Testis (tissue), 3 donors: Measurements from ENCODE around the gene WNK2. TPM values are rescaled to one million over a fixed set of nuclear protein-coding genes. Genes with fewer than 3 reads are reported as not detected.
"Not testable (repeated sequence)": the region's sequence is repeated elsewhere in the genome, so short reads cannot be mapped to it uniquely, and the experiment has no call there.

Source experiments
- DNase-seq: peaks from one replicate; pipeline ENCODE4 v3.0.0-alpha.2; 2019
- H3K27ac ChIP-seq, 2 donors: fragments of 200-600 bp; sonication (generic); one replicate each; pipeline ENCODE4 v1.5.1; 2019
- H3K27me3 ChIP-seq: fragments of 200-600 bp; sonication (generic); one replicate; pipeline ENCODE4 v1.5.1; 2019
- H3K36me3 ChIP-seq: fragments of 200-600 bp; sonication (generic); one replicate; pipeline ENCODE4 v1.5.1; 2017; ENCODE audit warnings: low read depth; ENCODE audit errors: missing control alignments
- H3K4me1 ChIP-seq: fragments of 200-600 bp; sonication (generic); one replicate; pipeline ENCODE4 v1.5.1; 2019
- H3K4me3 ChIP-seq, 2 donors: fragments of 200-600 bp; sonication (generic); one replicate each; pipeline ENCODE4 v1.5.1; 2017 to 2019
- H3K9me3 ChIP-seq: fragments of 200-600 bp; sonication (generic); one replicate; pipeline ENCODE4 v1.5.1; 2017
- CTCF ChIP-seq, 3 experiments: fragments of 450-650 bp in 2 of 3; fragments of 200-600 bp in 1 of 3; sonication (generic) in 1 of 3; IDR thresholded peaks; one replicate each; pipeline ENCODE4 v1.5.1; 2016 to 2019; ENCODE audit warnings: antibody characterized with exemption in 3 of 3, mild to moderate bottlenecking in 2 of 3, moderate library complexity in 1 of 3
- POLR2A ChIP-seq: fragments of 450-650 bp; IDR thresholded peaks from one replicate; pipeline ENCODE4 v1.6.1; 2017; ENCODE audit warnings: antibody characterized with exemption, mild to moderate bottlenecking, moderate library complexity
- WGBS, 2 donors: methylation state at CpG; one replicate each; pipeline ENCODE4 v1.1.5; 2018; 5-methylcytosine and 5-hydroxymethylcytosine counted together
- intact Hi-C: fragments of 100-400 bp; cut with DNase I; formaldehyde crosslinking; loops from one replicate; pipeline ENCODE4 v1.15.1; 2023; ENCODE audit warnings: low total_unique reads
- polyA plus RNA-seq: library from polyadenylated mRNA; stranded (reverse); fragments of 350-450 nt; fragmentation: Illumina TruSeq; extraction: RNeasy Lipid Tissue Mini Kit (QIAGEN cat#74804); gene quantifications from one replicate; pipeline ENCODE4 v1.2.3, GENCODE V29; 2014; ENCODE audit warnings: low read depth, low replicate concordance; ENCODE audit not compliant: insufficient read depth
- total RNA-seq, 2 donors: library from RNA; depleted of rRNA; stranded (reverse); fragments of >200 nt; gene quantifications; one replicate each; pipeline ENCODE4 v1.2.3, GENCODE V29; 2016

Gene WNK2
- total and polyA plus RNA-seq, 3 donors from 2014 or later, result 29.0 to 91.1 (median 50.5) TPM

- intact Hi-C loops, result no loop called here
- WGBS, 2 donors, result 81 to 89% methylated on average over 9 of the region's 9 CpGs
- H3K4me1 ChIP-seq, result peaks cover 7% of the 10 kb centered on the region
- H3K27me3 ChIP-seq, result no peaks in the 10 kb centered on the region
- no peaks in the 10 kb centered on the region for H3K9me3 ChIP-seq
- H3K4me3 ChIP-seq, result no peak overlapping the region
- TF ChIP-seq CTCF (IDR thresholded peaks at IDR 0.05) (no peak), POLR2A (no peak)
- no peaks in the 10 kb centered on the region for H3K36me3 ChIP-seq
- no peak overlapping the region for H3K27ac ChIP-seq
- DNase-seq, result no peak
Observed at GRCh38 chr9:93343663-93344062, 159.7 kb downstream of the WNK2 start.

- TF ChIP-seq POLR2A (no peak), CTCF (IDR thresholded peaks at IDR 0.05) (no peak)
- Histone ChIP-seq H3K9me3 (no peaks in the 10 kb centered on the region), H3K4me1 (peaks cover 7% of the 10 kb centered on the region), H3K4me3 (peak overlapping the region; percentile 49 to 64), H3K27ac (peak overlapping the region in 1 of 2 donors; percentile 10), H3K27me3 (no peaks in the 10 kb centered on the region), H3K36me3 (no peaks in the 10 kb centered on the region)
- DNase-seq, result no peak
- 24 to 26% methylated on average over 13 to 19 of the region's 19 CpGs for WGBS, 2 donors
- intact Hi-C loops, result no loop called here
Observed at GRCh38 chr9:93345643-93346230, 161.8 kb downstream of the WNK2 start.

- 10 to 14% methylated on average over 34 to 56 of the region's 66 CpGs for WGBS, 2 donors
- Histone ChIP-seq H3K9me3 (no peaks in the 10 kb centered on the region), H3K36me3 (no peaks in the 10 kb centered on the region), H3K27me3 (no peaks in the 10 kb centered on the region), H3K4me3 (peak overlapping the region; percentile 49 to 64), H3K27ac (peak overlapping the region in 1 of 2 donors; percentile 10), H3K4me1 (peaks cover 7% of the 10 kb centered on the region)
- TF ChIP-seq CTCF (IDR thresholded peaks at IDR 0.05) (no peak), POLR2A (no peak)
- peak; percentile 22 for DNase-seq
- intact Hi-C loops, result no loop called here
Observed at GRCh38 chr9:93346231-93347112, 162.5 kb downstream of the WNK2 start.

- H3K27me3 ChIP-seq, H3K36me3 ChIP-seq, H3K4me1 ChIP-seq, DNase-seq, H3K9me3 ChIP-seq, intact Hi-C loops, H3K27ac ChIP-seq, H3K4me3 ChIP-seq: not testable (repeated sequence)
- 93% methylated on average over 9 of the region's 9 CpGs for WGBS, 2 donors
Observed at GRCh38 chr9:93347371-93347975, 163.5 kb downstream of the WNK2 start.

GRCh38 chr9:93353413-93354310 is 169.7 kb downstream of the WNK2 start:
- H3K27ac ChIP-seq, result not testable (repeated sequence)
- WGBS, 2 donors, result 87 to 88% methylated on average over 14 of the region's 14 CpGs

More at GRCh38 chr9:93353413-93354310, 169.7 kb downstream of the WNK2 start:
- H3K4me1 ChIP-seq, DNase-seq, H3K4me3 ChIP-seq, H3K27me3 ChIP-seq, H3K9me3 ChIP-seq, H3K36me3 ChIP-seq, intact Hi-C loops: not testable (repeated sequence)
